DMS53 treated with DMSO at 0.1 percent for 48 hours (cell line): Measurements from ENCODE around the gene SLC16A1.
"Not testable (repeated sequence)": the region's sequence is repeated elsewhere in the genome, so short reads cannot be mapped to it uniquely, and the experiment has no call there.

Source experiments
- DNase-seq: peaks from one replicate; lab custom pipeline; 2025; ENCODE audit not compliant: unreplicated experiment; lab: John Stamatoyannopoulos, UW

Gene SLC16A1

GRCh38 chr1:112888630-112889029 is 67.4 kb downstream of the SLC16A1 start:
- no peak for DNase-seq

GRCh38 chr1:112887599-112888283 is 68.3 kb downstream of the SLC16A1 start:
- no peak for DNase-seq

GRCh38 chr1:112884996-112885395 is 71.0 kb downstream of the SLC16A1 start:
- not testable (repeated sequence) for DNase-seq

GRCh38 chr1:112882271-112882744 is 73.7 kb downstream of the SLC16A1 start:
- no peak for DNase-seq

- no peak for DNase-seq
These were observed 74.3 kb downstream of the SLC16A1 start for GRCh38 chr1:112881742-112882127.

GRCh38 chr1:112879834-112880233 is 76.2 kb downstream of the SLC16A1 start:
- no peak for DNase-seq

GRCh38 chr1:112878321-112878720 is 77.7 kb downstream of the SLC16A1 start:
- no peak for DNase-seq

GRCh38 chr1:112877750-112878149 is 78.2 kb downstream of the SLC16A1 start:
- no peak for DNase-seq

- no peak for DNase-seq
These were observed 79.7 kb downstream of the SLC16A1 start for GRCh38 chr1:112876315-112876714.

GRCh38 chr1:112872551-112872962 is 83.4 kb downstream of the SLC16A1 start:
- no peak for DNase-seq

GRCh38 chr1:112870887-112871646 is 84.9 kb downstream of the SLC16A1 start:
- DNase-seq = no peak

- DNase-seq = no peak
These were observed 86.1 kb downstream of the SLC16A1 start for GRCh38 chr1:112869895-112870294.

- no peak for DNase-seq
These were observed 87.8 kb downstream of the SLC16A1 start for GRCh38 chr1:112868191-112868590.

GRCh38 chr1:112866981-112867380 is 89.0 kb downstream of the SLC16A1 start:
- DNase-seq = no peak

- DNase-seq = no peak
These were observed 89.8 kb downstream of the SLC16A1 start for GRCh38 chr1:112866151-112866550.

GRCh38 chr1:112862753-112863426 is 93.1 kb downstream of the SLC16A1 start:
- DNase-seq = no peak
